Neural progenitor cell (in vitro differentiated cells): ENCODE data around the gene ZBED4. TPM values are rescaled to one million over a fixed set of nuclear protein-coding genes. Genes with fewer than 3 reads are reported as not detected.

Source experiments
- DNase-seq: peaks from one replicate; pipeline ENCODE4 v3.0.0-alpha.2; 2016; ENCODE audit warnings: low spot score
- H2AFZ ChIP-seq: fragments of 200-600 bp; sonication (generic); replicated peaks from 2 replicates; pipeline ENCODE4 v1.6.1; 2016; ENCODE audit warnings: antibody characterized with exemption
- H3F3A ChIP-seq: fragments of 200-600 bp; sonication (generic); 2 replicates; pipeline ENCODE4 v1.6.1; 2016; ENCODE audit warnings: antibody characterized with exemption, low read depth
- H3K27ac ChIP-seq: fragments of 200-600 bp; sonication (generic); 2 replicates; pipeline ENCODE4 v1.5.1; 2016; ENCODE audit warnings: mild to moderate bottlenecking
- H3K27me3 ChIP-seq: fragments of 200-600 bp; sonication (generic); 2 replicates; pipeline ENCODE4 v1.6.1; 2016; ENCODE audit warnings: mild to moderate bottlenecking, moderate library complexity
- H3K36me3 ChIP-seq: fragments of 200-600 bp; sonication (generic); 2 replicates; pipeline ENCODE4 v1.5.1; 2016
- H3K4me1 ChIP-seq: fragments of 200-600 bp; sonication (generic); 2 replicates; pipeline ENCODE4 v1.6.1; 2016; ENCODE audit warnings: mixed run types
- H3K4me2 ChIP-seq: fragments of 200-600 bp; sonication (generic); 2 replicates; pipeline ENCODE4 v1.6.1; 2016
- H3K4me3 ChIP-seq: fragments of 200-600 bp; sonication (generic); 2 replicates; pipeline ENCODE4 v1.5.1; 2016
- H3K79me2 ChIP-seq: fragments of 200-600 bp; sonication (generic); 2 replicates; pipeline ENCODE4 v1.6.1; 2016; ENCODE audit warnings: low read depth
- H3K9ac ChIP-seq: fragments of 200-600 bp; sonication (generic); 2 replicates; pipeline ENCODE4 v1.6.1; 2016
- H3K9me3 ChIP-seq: fragments of 200-600 bp; sonication (generic); 2 replicates; pipeline ENCODE4 v1.5.1; 2016; ENCODE audit warnings: low read depth
- H4K20me1 ChIP-seq: fragments of 200-600 bp; sonication (generic); 2 replicates; pipeline ENCODE4 v1.6.1; 2016; ENCODE audit warnings: low read depth
- H3K27ac Mint-ChIP-seq: 3 replicates; pipeline ENCODE4 v1.8.0; 2021; ENCODE audit warnings: mixed read lengths
- H3K27me3 Mint-ChIP-seq: 2 replicates; pipeline ENCODE4 v1.8.0; 2022; ENCODE audit warnings: low read depth, mild to moderate bottlenecking, inconsistent platforms, moderate library complexity, mixed read lengths; ENCODE audit not compliant: insufficient read depth
- H3K36me3 Mint-ChIP-seq: 3 replicates; pipeline ENCODE4 v1.8.0; 2021; ENCODE audit warnings: mixed read lengths
- H3K4me1 Mint-ChIP-seq: 3 replicates; pipeline ENCODE4 v1.8.0; 2021; ENCODE audit warnings: mixed read lengths
- H3K4me3 Mint-ChIP-seq: 3 replicates; pipeline ENCODE4 v1.8.0; 2021; ENCODE audit warnings: mild to moderate bottlenecking, moderate library complexity, mixed read lengths
- H3K9me3 Mint-ChIP-seq: 3 replicates; pipeline ENCODE4 v1.8.0; 2020; ENCODE audit warnings: mixed read lengths
- CTCF ChIP-seq: fragments of 200-600 bp; sonication (generic); IDR thresholded peaks from 2 replicates; pipeline ENCODE4 v1.5.1; 2017; ENCODE audit warnings: antibody characterized with exemption, mild to moderate bottlenecking
- EZH2 ChIP-seq: fragments of 200-600 bp; sonication (generic); IDR thresholded peaks from 2 replicates; pipeline ENCODE4 v1.6.1; 2017; ENCODE audit warnings: antibody characterized with exemption, mild to moderate bottlenecking, moderate library complexity
- EZH2phosphoT487 ChIP-seq: fragments of 200-600 bp; sonication (generic); IDR thresholded peaks from 2 replicates; pipeline ENCODE4 v1.6.1; 2017; ENCODE audit warnings: antibody characterized with exemption
- total RNA-seq: library from RNA; depleted of rRNA; stranded (reverse); fragments of >200 nt; gene quantifications from 2 replicates; pipeline ENCODE4 v1.2.3, GENCODE V29; 2015; ENCODE audit warnings: low replicate concordance

The ZBED4 gene
- total RNA-seq, 1 donor from 2014 or later = 23.1 TPM

DNA sequence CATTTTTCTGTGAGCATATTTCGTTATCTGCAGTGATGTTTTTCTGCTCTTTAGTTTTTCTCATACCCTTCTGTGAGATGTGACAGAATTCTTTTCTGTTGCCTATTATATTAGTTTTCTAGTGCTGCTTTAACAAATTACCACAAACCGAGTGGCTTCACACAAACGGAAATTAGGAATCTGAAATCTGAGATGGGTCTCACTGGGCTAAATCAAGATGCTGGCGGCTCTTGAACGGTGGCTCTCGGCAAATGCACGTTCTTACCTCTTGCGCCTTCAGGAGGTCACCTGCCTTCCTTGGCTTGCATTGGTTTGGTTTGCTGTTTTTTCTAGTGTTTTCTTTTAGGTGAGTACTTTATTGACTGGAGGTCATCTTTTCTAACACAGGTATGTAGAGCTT lies 13.0 kb downstream of the ZBED4 start:
- Histone ChIP-seq H3K79me2 (peaks cover 99% of the 10 kb centered on the region), H3K27me3 (no peaks in the 10 kb centered on the region), H3K9ac (no peak overlapping the region), H3K4me3 (no peak overlapping the region), H2AFZ (no peak overlapping the region), H3F3A (peaks cover 3% of the 10 kb centered on the region), H4K20me1 (peaks cover 10% of the 10 kb centered on the region), H3K9me3 (peaks cover 4% of the 10 kb centered on the region), H3K4me1 (no peaks in the 10 kb centered on the region), H3K36me3 (peaks cover 7% of the 10 kb centered on the region), H3K4me2 (no peak overlapping the region), H3K27ac (no peak overlapping the region)
- no peaks in the 10 kb centered on the region for H3K27me3 Mint-ChIP-seq
- H3K4me3 Mint-ChIP-seq = no peak overlapping the region
- no peak overlapping the region for H3K27ac Mint-ChIP-seq
- peaks cover 68% of the 10 kb centered on the region for H3K36me3 Mint-ChIP-seq
- no peak for DNase-seq
- TF ChIP-seq EZH2 (no peak), EZH2phosphoT487 (no peak), CTCF (no peak)
- no peaks in the 10 kb centered on the region for H3K4me1 Mint-ChIP-seq
- H3K9me3 Mint-ChIP-seq = peaks cover 74% of the 10 kb centered on the region

GRCh38 chr22:49867303-49868265 lies 13.9 kb downstream of the ZBED4 start:
- Mint-ChIP-seq H3K4me1 (no peaks in the 10 kb centered on the region), H3K27ac (no peak overlapping the region), H3K27me3 (no peaks in the 10 kb centered on the region), H3K4me3 (no peak overlapping the region), H3K9me3 (peaks cover 74% of the 10 kb centered on the region), H3K36me3 (peaks cover 66% of the 10 kb centered on the region)
- Histone ChIP-seq H3K4me2 (no peak overlapping the region), H3K27ac (no peak overlapping the region), H4K20me1 (peaks cover 2% of the 10 kb centered on the region), H3K4me1 (no peaks in the 10 kb centered on the region), H3K9ac (no peak overlapping the region), H2AFZ (no peak overlapping the region), H3K36me3 (peaks cover 7% of the 10 kb centered on the region), H3K9me3 (peaks cover 4% of the 10 kb centered on the region), H3K4me3 (no peak overlapping the region), H3K27me3 (no peaks in the 10 kb centered on the region), H3K79me2 (peaks cover 99% of the 10 kb centered on the region), H3F3A (peaks cover 3% of the 10 kb centered on the region)
- DNase-seq = no peak
- TF ChIP-seq EZH2phosphoT487 (no peak), CTCF (no peak), EZH2 (no peak)

GRCh38 chr22:49869086-49869830 lies 15.6 kb downstream of the ZBED4 start:
- peaks cover 7% of the 10 kb centered on the region for H3K36me3 ChIP-seq
- H3K4me2 ChIP-seq = no peak overlapping the region
- DNase-seq = no peak
- H3F3A ChIP-seq = peaks cover 3% of the 10 kb centered on the region
- TF ChIP-seq CTCF (no peak), EZH2 (no peak), EZH2phosphoT487 (no peak)
- no peak overlapping the region for H3K4me3 Mint-ChIP-seq
- H4K20me1 ChIP-seq = no peaks in the 10 kb centered on the region
- H3K9ac ChIP-seq = no peak overlapping the region
- peaks cover 99% of the 10 kb centered on the region for H3K79me2 ChIP-seq
- H3K9me3 Mint-ChIP-seq = peaks cover 77% of the 10 kb centered on the region
- no peaks in the 10 kb centered on the region for H3K4me1 Mint-ChIP-seq
- H3K27me3 ChIP-seq = no peaks in the 10 kb centered on the region
- H3K27ac ChIP-seq = no peak overlapping the region
- no peak overlapping the region for H3K4me3 ChIP-seq
- H3K27ac Mint-ChIP-seq = no peak overlapping the region
- H3K27me3 Mint-ChIP-seq = no peaks in the 10 kb centered on the region
- H3K36me3 Mint-ChIP-seq = peaks cover 70% of the 10 kb centered on the region
- peaks cover 4% of the 10 kb centered on the region for H3K9me3 ChIP-seq
- no peak overlapping the region for H2AFZ ChIP-seq
- no peaks in the 10 kb centered on the region for H3K4me1 ChIP-seq
